Esophagus squamous epithelium (tissue), 5 donors: ENCODE data around the gene LRRC4. TPM values are rescaled to one million over a fixed set of nuclear protein-coding genes. Genes with fewer than 3 reads are reported as not detected.

ENCODE experiments used
- DNase-seq: peaks from one replicate; lab custom pipeline; 2025; lab: John Stamatoyannopoulos, UW
- H3K27ac ChIP-seq, 4 donors: fragments of 200-600 bp; sonication (generic); one replicate each; pipeline ENCODE4 v1.5.1; 2016 to 2019; ENCODE audit warnings: mild to moderate bottlenecking in 1 of 4
- H3K27me3 ChIP-seq, 4 donors: fragments of 200-600 bp; sonication (generic); 1 replicate in 3 of 4; 2 replicates in 1 of 4; pipeline versions ENCODE4 v1.5.1 to v1.6.0; 2017 to 2021; ENCODE audit warnings: antibody characterized with exemption in 1 of 4
- H3K36me3 ChIP-seq, 3 donors: fragments of 200-600 bp; sonication (generic); one replicate each; pipeline ENCODE4 v1.5.1; 2016 to 2019
- H3K4me1 ChIP-seq, 3 donors: fragments of 200-600 bp; sonication (generic); one replicate each; pipeline ENCODE4 v1.5.1; 2017 to 2019
- H3K4me3 ChIP-seq, 4 donors: fragments of 200-600 bp; sonication (generic); 1 replicate in 3 of 4; 2 replicates in 1 of 4; pipeline ENCODE4 v1.5.1; 2016 to 2019; ENCODE audit warnings: mild to moderate bottlenecking in 2 of 4, moderate library complexity in 1 of 4
- H3K9me3 ChIP-seq, 3 donors: fragments of 200-600 bp; sonication (generic); one replicate each; pipeline ENCODE4 v1.5.1; 2016 to 2019
- CTCF ChIP-seq, 6 experiments: fragments of 450-650 bp in 4 of 6; fragments of 200-600 bp in 2 of 6; sonication (generic) in 2 of 6; IDR thresholded peaks; one replicate each; pipeline ENCODE4 v1.5.1; 2016 to 2019; ENCODE audit warnings: antibody characterized with exemption in 6 of 6, mild to moderate bottlenecking in 4 of 6, moderate library complexity in 4 of 6
- POLR2A ChIP-seq, 4 donors: fragments of 450-650 bp; IDR thresholded peaks; one replicate each; pipeline ENCODE4 v1.6.1; 2017; ENCODE audit warnings: antibody characterized with exemption in 4 of 4, mild to moderate bottlenecking in 4 of 4, moderate library complexity in 3 of 4
- WGBS, 2 donors: methylation state at CpG; one replicate each; pipeline ENCODE4 v1.1.5; 2018; 5-methylcytosine and 5-hydroxymethylcytosine counted together
- intact Hi-C: fragments of 100-400 bp; cut with DNase I; formaldehyde crosslinking; loops from one replicate; pipeline ENCODE4 v1.15.0; 2022
- total RNA-seq, 4 donors: library from RNA; depleted of rRNA; stranded (reverse); fragments of >200 nt; gene quantifications; one replicate each; pipeline ENCODE4 v1.1.0, GENCODE V29; 2016
- donor health status: DM: yes; HTN: yes; CAD: no.

The LRRC4 gene
- total RNA-seq, 4 donors from 2014 or later: 2.9 to 11.1 (median 6.5) TPM

GRCh38 chr7:128000854-128001265 is 30.4 kb downstream of the LRRC4 start:
- Histone ChIP-seq H3K4me1 (peaks cover 0 to 6% (median 4%) of the 10 kb centered on the region in 3 donors), H3K36me3 (peaks cover 0 to 25% (median 0%) of the 10 kb centered on the region in 3 donors), H3K9me3 (no peaks in the 10 kb centered on the region), H3K4me3 (peak overlapping the region in 1 of 4 donors; percentile 22), H3K27ac (no peak overlapping the region), H3K27me3 (no peaks in the 10 kb centered on the region)
- intact Hi-C loops: no loop called here
- WGBS, 2 donors: 68 to 87% methylated on average over 6 of the region's 6 CpGs
- no peak for TF ChIP-seq POLR2A (IDR thresholded peaks at IDR 0.05)
- TF ChIP-seq CTCF (IDR thresholded peaks at IDR 0.05): no peak
- no peak for DNase-seq

DNA sequence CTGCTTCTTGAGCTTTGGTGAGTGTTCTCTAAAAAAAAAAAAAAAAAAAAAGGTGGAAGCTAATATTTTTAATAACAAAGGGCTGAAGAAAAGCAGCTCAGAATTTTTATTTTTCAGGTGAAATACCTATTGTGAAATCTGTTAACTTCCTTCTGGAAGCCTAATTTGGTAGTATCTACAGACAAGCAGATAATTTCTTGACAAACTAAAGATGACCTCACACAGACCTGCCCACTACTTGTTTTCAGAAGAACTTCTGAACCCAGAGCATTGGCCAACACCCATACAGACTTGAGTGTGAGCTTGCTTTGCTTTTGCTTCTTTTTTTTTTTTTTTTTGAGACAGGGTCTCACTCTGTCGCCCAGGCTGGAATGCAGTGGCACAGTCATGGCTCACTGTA is 31.2 kb downstream of the LRRC4 start:
- Histone ChIP-seq H3K36me3 (peaks cover 0 to 24% (median 0%) of the 10 kb centered on the region in 3 donors), H3K27me3 (no peaks in the 10 kb centered on the region), H3K4me3 (no peak overlapping the region), H3K27ac (no peak overlapping the region), H3K9me3 (no peaks in the 10 kb centered on the region), H3K4me1 (peaks cover 0 to 12% (median 8%) of the 10 kb centered on the region in 3 donors)
- intact Hi-C loops: no loop called here
- TF ChIP-seq POLR2A (IDR thresholded peaks at IDR 0.05): no peak
- TF ChIP-seq CTCF (IDR thresholded peaks at IDR 0.05): no peak
- WGBS, 2 donors: 71 to 100% methylated on average over 1 of the region's 1 CpG
- DNase-seq: no peak

GRCh38 chr7:127998671-127999070 is 32.6 kb downstream of the LRRC4 start:
- TF ChIP-seq POLR2A (IDR thresholded peaks at IDR 0.05) (no peak), CTCF (IDR thresholded peaks at IDR 0.05) (no peak)
- WGBS, 2 donors: 81 to 93% methylated on average over 2 of the region's 2 CpGs

GRCh38 chr7:127997226-127997922 is 33.9 kb downstream of the LRRC4 start:
- H3K4me1 ChIP-seq: peaks cover 0 to 15% (median 11%) of the 10 kb centered on the region in 3 donors
- H3K27me3 ChIP-seq: no peaks in the 10 kb centered on the region
- H3K36me3 ChIP-seq: peaks cover 0 to 39% (median 0%) of the 10 kb centered on the region in 3 donors
- WGBS, 2 donors: 92 to 97% methylated on average over 4 of the region's 4 CpGs
- H3K27ac ChIP-seq: no peak overlapping the region
- no peaks in the 10 kb centered on the region for H3K9me3 ChIP-seq
- intact Hi-C loops: no loop called here
- H3K4me3 ChIP-seq: no peak overlapping the region
- TF ChIP-seq POLR2A (IDR thresholded peaks at IDR 0.05): no peak
- TF ChIP-seq CTCF (IDR thresholded peaks at IDR 0.05): no peak
- DNase-seq: no peak

More at GRCh38 chr7:127998671-127999070, 32.6 kb downstream of the LRRC4 start:
- Histone ChIP-seq H3K27ac (no peak overlapping the region), H3K4me1 (peaks cover 0 to 15% (median 11%) of the 10 kb centered on the region in 3 donors), H3K27me3 (no peaks in the 10 kb centered on the region), H3K9me3 (no peaks in the 10 kb centered on the region), H3K4me3 (no peak overlapping the region), H3K36me3 (peaks cover 0 to 30% (median 0%) of the 10 kb centered on the region in 3 donors)
- no peak for DNase-seq
- intact Hi-C loops: no loop called here

DNA sequence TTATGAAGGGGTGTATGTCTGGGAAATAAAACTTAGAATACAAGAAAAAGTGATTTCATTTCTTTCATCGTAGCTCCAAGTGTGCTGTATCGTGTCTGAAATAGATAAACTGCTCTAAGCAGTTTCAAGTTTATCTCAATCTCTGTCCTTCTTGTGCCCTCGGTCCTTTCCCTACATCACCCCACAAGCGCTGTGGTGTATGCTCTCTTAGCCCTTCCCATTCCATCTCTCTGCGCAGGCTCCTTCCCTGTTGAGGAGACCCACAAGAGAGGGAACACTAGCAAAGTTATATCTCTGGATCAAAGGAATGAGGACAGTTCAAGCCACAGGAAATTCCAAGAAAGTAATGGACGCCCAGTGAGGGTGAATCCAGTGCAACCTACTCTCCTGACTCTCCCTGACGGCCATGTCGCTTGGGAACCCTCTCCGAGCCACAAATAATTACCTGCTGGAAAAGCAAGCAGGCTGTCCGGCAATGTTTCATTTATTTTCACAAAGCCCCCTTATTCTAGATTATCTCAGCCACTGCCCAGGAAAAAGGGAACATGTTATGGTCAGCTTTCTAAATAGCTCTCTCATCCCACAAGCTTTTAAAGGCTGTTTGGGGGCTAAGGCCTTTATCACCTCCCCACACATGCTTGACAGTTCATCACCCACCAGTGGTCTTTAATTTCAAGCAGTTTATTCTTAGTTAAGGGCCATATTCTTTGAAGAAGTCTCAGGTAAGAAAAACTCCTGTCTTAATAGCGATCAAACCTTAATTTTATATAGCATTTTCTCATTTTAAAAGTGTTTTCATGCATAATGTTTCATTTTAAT is 34.8 kb downstream of the LRRC4 start:
- DNase-seq: no peak
- H3K4me1 ChIP-seq: peaks cover 0 to 15% (median 11%) of the 10 kb centered on the region in 3 donors
- no peak overlapping the region for H3K27ac ChIP-seq
- H3K27me3 ChIP-seq: no peaks in the 10 kb centered on the region
- no peak for TF ChIP-seq POLR2A (IDR thresholded peaks at IDR 0.05)
- TF ChIP-seq CTCF (IDR thresholded peaks at IDR 0.05): no peak
- WGBS, 2 donors: 89 to 96% methylated on average over 11 of the region's 11 CpGs
- no peak overlapping the region for H3K4me3 ChIP-seq
- peaks cover 0 to 42% (median 0%) of the 10 kb centered on the region in 3 donors for H3K36me3 ChIP-seq
- H3K9me3 ChIP-seq: no peaks in the 10 kb centered on the region
- intact Hi-C loops: no loop called here
